ENCODE data around the gene SRRT. TPM values are rescaled to one million over a fixed set of nuclear protein-coding genes. Genes with fewer than 3 reads are reported as not detected.

Gene SRRT
- total RNA-seq, 2 experiments from 2014 or later: 209 to 223 TPM

- Mint-ChIP-seq H3K9me3 (no peaks in the 10 kb centered on the region), H3K4me3 (peak overlapping the region; percentile 99), H3K27me3 (no peaks in the 10 kb centered on the region), H3K36me3 (peaks cover 58% of the 10 kb centered on the region), H3K27ac (peak overlapping the region; percentile 100), H3K4me1 (ENCODE audit: low read depth) (peaks cover 40% of the 10 kb centered on the region)
- DNase-seq: no peak
- intact Hi-C loops (cut with micrococcal nuclease): loop anchor here (2.0 kb wide), 2 partner anchors 21 to 37 kb away; partner anchors contain the start of gene SLC12A9
- CTCF ChIA-PET: interaction anchor here (0.7 kb wide), 1 partner anchor 14 kb away, joined by 3 read pairs; no protein-coding TSS in a partner anchor
- POLR2A ChIA-PET: interaction anchor here (1.3 to 5.3 kb wide), 3 partner anchors 14 to 262 kb away, joined by 6 to 107 read pairs (median 14); partner anchors contain the start of genes MOSPD3, SLC12A9 and UFSP1
These were observed 665 bp upstream of the SRRT start for GRCh38 chr7:100874300-100874576.

GRCh38 chr7:100875356-100875751 is 451 bp downstream of the SRRT start:
- H3K4me1 Mint-ChIP-seq (ENCODE audit: low read depth): peaks cover 47% of the 10 kb centered on the region
- ChIA-PET CTCF (interaction anchor here (0.7 to 2.0 kb wide), 12 partner anchors 13 to 369 kb away, joined by 3 to 17 read pairs (median 3); partner anchors contain the start of genes ACHE, SLC12A9 and UFSP1), POLR2A (interaction anchor here (0.9 to 5.3 kb wide), 9 partner anchors 9 to 289 kb away, joined by 3 to 107 read pairs (median 6); partner anchors contain the start of genes ACHE, FBXO24, MOSPD3 and POP7)
- no peaks in the 10 kb centered on the region for H3K27me3 Mint-ChIP-seq
- no peaks in the 10 kb centered on the region for H3K9me3 Mint-ChIP-seq
- peak; percentile 67 for DNase-seq
- H3K4me3 Mint-ChIP-seq: peak overlapping the region; percentile 99
- intact Hi-C loops (cut with micrococcal nuclease): loop anchor here (1.0 to 5.0 kb wide), 4 partner anchors 14 to 168 kb away; partner anchors contain the start of genes POP7, SLC12A9 and UFSP1
- peak overlapping the region; percentile 100 for H3K27ac Mint-ChIP-seq
- H3K36me3 Mint-ChIP-seq: peaks cover 65% of the 10 kb centered on the region

GRCh38 chr7:100878013-100878412 is 3.1 kb downstream of the SRRT start:
- ChIA-PET POLR2A (interaction anchor here (0.6 to 5.3 kb wide), 2 partner anchors 10 to 1509 kb away, joined by 3 to 107 read pairs; partner anchors contain the start of gene UFSP1), CTCF (interaction anchor here (0.6 to 1.5 kb wide), 7 partner anchors 10 to 437 kb away, joined by 3 to 9 read pairs (median 4); partner anchors contain the start of gene SLC12A9)
- Mint-ChIP-seq H3K4me1 (ENCODE audit: low read depth) (peaks cover 48% of the 10 kb centered on the region), H3K36me3 (peaks cover 74% of the 10 kb centered on the region), H3K4me3 (no peak overlapping the region), H3K27ac (peak overlapping the region; percentile 33), H3K9me3 (no peaks in the 10 kb centered on the region), H3K27me3 (no peaks in the 10 kb centered on the region)
- intact Hi-C loops (cut with micrococcal nuclease): loop anchor here (5.0 kb wide), 1 partner anchor 171 kb away; the partner anchor contains the start of gene POP7
- DNase-seq: no peak

DNA sequence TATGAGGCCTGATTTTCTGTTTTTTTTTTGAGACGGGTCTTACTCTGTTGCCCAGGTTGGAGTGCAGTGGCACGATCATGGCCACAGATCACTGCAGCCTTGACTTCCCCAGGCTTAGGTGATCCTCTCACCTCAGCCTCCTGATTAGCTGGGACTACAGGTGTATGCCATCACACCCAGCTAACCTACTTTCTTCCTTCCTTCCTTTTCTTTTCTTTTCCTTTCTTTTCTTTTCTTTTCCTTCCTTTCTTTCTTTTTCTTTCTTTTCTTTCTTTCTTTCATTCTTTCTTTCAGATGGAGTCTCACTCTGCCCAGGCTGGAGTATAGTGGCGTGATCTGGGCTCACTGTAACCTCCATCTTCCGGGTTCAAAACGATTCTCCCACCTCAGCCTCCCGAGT is 3.8 kb downstream of the SRRT start:
- ChIA-PET CTCF (interaction anchor here (0.6 to 1.2 kb wide), 3 partner anchors 15 to 402 kb away, joined by 3 to 4 read pairs (median 3); no protein-coding TSS in a partner anchor), POLR2A (interaction anchor here (0.6 kb wide), 1 partner anchor 1508 kb away, joined by 3 read pairs; no protein-coding TSS in a partner anchor)
- Mint-ChIP-seq H3K9me3 (no peaks in the 10 kb centered on the region), H3K36me3 (peaks cover 77% of the 10 kb centered on the region), H3K27me3 (no peaks in the 10 kb centered on the region), H3K27ac (no peak overlapping the region), H3K4me3 (no peak overlapping the region), H3K4me1 (ENCODE audit: low read depth) (peaks cover 53% of the 10 kb centered on the region)
- intact Hi-C loops (cut with micrococcal nuclease): loop anchor here (5.0 kb wide), 1 partner anchor 171 kb away; the partner anchor contains the start of gene POP7
- no peak for DNase-seq

GRCh38 chr7:100879685-100880261 is 4.9 kb downstream of the SRRT start:
- H3K27ac Mint-ChIP-seq: no peak overlapping the region

GRCh38 chr7:100880645-100881044 is 5.7 kb downstream of the SRRT start:
- ChIA-PET POLR2A (no interaction called here), CTCF (interaction anchor here (0.6 kb wide), 1 partner anchor 750 kb away, joined by 3 read pairs; no protein-coding TSS in a partner anchor)
- Mint-ChIP-seq H3K4me3 (no peak overlapping the region), H3K27ac (no peak overlapping the region), H3K27me3 (no peaks in the 10 kb centered on the region), H3K36me3 (peaks cover 74% of the 10 kb centered on the region), H3K4me1 (ENCODE audit: low read depth) (peaks cover 49% of the 10 kb centered on the region), H3K9me3 (no peaks in the 10 kb centered on the region)
- DNase-seq: no peak
- intact Hi-C loops (cut with micrococcal nuclease): no loop called here

More at GRCh38 chr7:100879685-100880261, 4.9 kb downstream of the SRRT start:
- no peak for DNase-seq
- ChIA-PET POLR2A (no interaction called here), CTCF (interaction anchor here (0.6 kb wide), 1 partner anchor 749 kb away, joined by 3 read pairs; no protein-coding TSS in a partner anchor)
- intact Hi-C loops (cut with micrococcal nuclease): loop anchor here (5.0 kb wide), 1 partner anchor 172 kb away; the partner anchor contains the start of gene POP7
- no peaks in the 10 kb centered on the region for H3K9me3 Mint-ChIP-seq
- no peak overlapping the region for H3K4me3 Mint-ChIP-seq
- H3K27me3 Mint-ChIP-seq: no peaks in the 10 kb centered on the region
- H3K36me3 Mint-ChIP-seq: peaks cover 76% of the 10 kb centered on the region
- H3K4me1 Mint-ChIP-seq (ENCODE audit: low read depth): peaks cover 47% of the 10 kb centered on the region

DNA sequence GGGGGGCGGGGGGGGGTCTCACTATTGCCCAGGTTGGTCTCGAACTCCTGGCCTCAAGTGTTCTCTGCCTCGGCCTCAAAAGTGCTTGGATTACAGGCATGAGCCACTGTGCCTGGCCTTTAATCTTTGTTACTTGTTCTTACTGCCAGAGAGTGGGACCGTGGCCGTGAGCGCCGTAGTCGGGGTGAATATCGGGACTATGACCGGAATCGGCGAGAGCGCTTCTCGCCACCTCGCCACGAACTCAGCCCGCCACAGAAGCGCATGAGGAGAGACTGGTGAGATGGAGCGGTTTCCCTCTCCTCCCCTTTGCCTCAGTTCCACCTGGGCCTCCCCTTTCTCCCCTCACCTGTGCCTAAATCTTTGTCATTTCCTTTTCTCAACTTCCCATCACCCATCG is 6.2 kb downstream of the SRRT start:
- intact Hi-C loops (cut with micrococcal nuclease): no loop called here
- DNase-seq: no peak
- ChIA-PET CTCF (no interaction called here), POLR2A (no interaction called here)
- Mint-ChIP-seq H3K9me3 (no peaks in the 10 kb centered on the region), H3K36me3 (peaks cover 76% of the 10 kb centered on the region), H3K27me3 (no peaks in the 10 kb centered on the region), H3K27ac (no peak overlapping the region), H3K4me1 (ENCODE audit: low read depth) (peaks cover 52% of the 10 kb centered on the region), H3K4me3 (no peak overlapping the region)

GRCh38 chr7:100882201-100882600 is 7.3 kb downstream of the SRRT start:
- intact Hi-C loops (cut with micrococcal nuclease): no loop called here
- Mint-ChIP-seq H3K27me3 (no peaks in the 10 kb centered on the region), H3K4me3 (no peak overlapping the region), H3K36me3 (peaks cover 80% of the 10 kb centered on the region), H3K27ac (no peak overlapping the region), H3K9me3 (no peaks in the 10 kb centered on the region), H3K4me1 (ENCODE audit: low read depth) (peaks cover 55% of the 10 kb centered on the region)
- POLR2A ChIA-PET: no interaction called here
- no peak for DNase-seq
- CTCF ChIA-PET: no interaction called here

DNA sequence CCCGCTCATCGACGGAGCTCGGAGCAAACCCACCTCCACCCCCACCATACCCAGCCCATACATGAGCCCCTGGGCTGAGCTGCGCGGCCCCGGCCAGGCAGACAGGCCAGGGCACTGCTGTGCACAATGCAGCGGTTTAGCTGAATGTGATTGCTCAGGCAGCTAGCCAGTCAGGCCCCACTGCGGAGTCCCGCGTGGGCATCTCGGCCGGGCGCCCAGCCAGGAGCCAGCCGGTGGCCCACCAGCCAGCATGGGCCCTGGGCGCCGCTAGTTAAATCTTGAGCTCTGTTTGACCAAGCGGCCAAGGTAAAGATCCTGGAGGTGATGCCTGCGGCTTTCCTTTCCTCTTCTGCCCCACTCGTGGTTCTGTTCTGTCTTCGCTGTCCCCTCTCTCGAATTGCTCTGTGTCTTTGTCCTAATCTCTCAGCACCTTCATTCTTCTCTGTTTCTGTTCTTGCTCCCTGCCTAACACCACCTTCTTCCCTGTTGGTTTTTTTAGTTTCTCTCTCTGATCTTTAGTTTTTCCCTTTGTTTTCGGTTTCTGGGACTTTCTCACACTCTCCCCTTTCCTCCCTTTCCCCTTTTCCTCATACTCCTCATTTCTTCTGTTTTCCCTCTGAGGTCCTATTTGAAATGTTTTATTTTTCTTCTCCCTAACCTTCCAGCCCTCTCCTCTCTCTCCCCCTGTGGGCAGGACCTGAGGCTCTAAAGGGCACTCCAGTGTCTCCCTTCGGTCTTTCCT is 8.1 kb downstream of the SRRT start:
- ChIA-PET POLR2A (no interaction called here), CTCF (no interaction called here)
- no peak overlapping the region for H3K4me3 Mint-ChIP-seq
- peak overlapping the region; percentile 47 for H3K27ac Mint-ChIP-seq
- DNase-seq: no peak
- peaks cover 84% of the 10 kb centered on the region for H3K36me3 Mint-ChIP-seq
- no peaks in the 10 kb centered on the region for H3K27me3 Mint-ChIP-seq
- intact Hi-C loops (cut with micrococcal nuclease): no loop called here
- H3K9me3 Mint-ChIP-seq: no peaks in the 10 kb centered on the region
- peaks cover 58% of the 10 kb centered on the region for H3K4me1 Mint-ChIP-seq (ENCODE audit: low read depth)

DNA sequence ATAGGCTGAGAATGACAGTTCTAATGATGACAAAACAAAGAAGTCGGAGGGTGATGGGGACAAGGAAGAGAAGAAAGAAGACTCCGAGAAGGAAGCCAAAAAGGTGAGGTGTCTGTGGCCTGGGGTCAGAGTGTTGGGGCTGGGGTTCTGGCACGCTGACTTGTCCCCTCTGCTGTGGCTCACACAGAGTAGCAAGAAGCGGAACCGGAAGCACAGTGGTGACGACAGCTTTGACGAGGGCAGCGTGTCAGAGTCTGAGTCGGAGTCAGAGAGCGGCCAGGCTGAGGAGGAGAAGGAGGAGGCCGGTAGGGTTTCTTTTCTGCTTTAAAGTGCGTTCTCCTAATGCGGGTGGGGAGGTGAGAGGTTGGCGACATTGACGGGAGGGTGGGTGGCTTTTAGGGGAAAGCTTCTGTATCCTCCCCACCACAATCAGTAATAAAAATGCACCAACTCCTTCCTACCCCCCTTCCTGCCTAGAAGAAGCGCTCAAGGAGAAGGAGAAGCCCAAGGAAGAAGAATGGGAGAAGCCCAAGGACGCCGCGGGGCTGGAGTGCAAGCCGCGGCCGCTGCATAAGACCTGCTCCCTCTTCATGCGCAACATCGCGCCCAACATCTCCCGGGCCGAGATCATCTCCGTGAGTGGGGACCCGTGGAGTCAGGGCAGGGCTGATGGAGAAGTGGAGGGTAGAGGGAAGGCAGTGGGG is 10.0 kb downstream of the SRRT start:
- Mint-ChIP-seq H3K9me3 (no peaks in the 10 kb centered on the region), H3K4me3 (peak overlapping the region; percentile 33), H3K4me1 (ENCODE audit: low read depth) (peaks cover 49% of the 10 kb centered on the region), H3K36me3 (peaks cover 75% of the 10 kb centered on the region), H3K27ac (peak overlapping the region; percentile 66), H3K27me3 (no peaks in the 10 kb centered on the region)
- DNase-seq: peak; percentile 53
- CTCF ChIA-PET: no interaction called here
- POLR2A ChIA-PET: interaction anchor here (6.2 kb wide), 1 partner anchor 9 kb away, joined by 107 read pairs; the partner anchor contains the start of gene SRRT
- intact Hi-C loops (cut with micrococcal nuclease): loop anchor here (5.0 kb wide), 1 partner anchor 287 kb away; no protein-coding TSS in a partner anchor

GRCh38 chr7:100885440-100886141 is 10.7 kb downstream of the SRRT start:
- Mint-ChIP-seq H3K27me3 (no peaks in the 10 kb centered on the region), H3K27ac (peak overlapping the region; percentile 64), H3K36me3 (peaks cover 70% of the 10 kb centered on the region), H3K4me1 (ENCODE audit: low read depth) (peaks cover 52% of the 10 kb centered on the region), H3K4me3 (no peak overlapping the region), H3K9me3 (no peaks in the 10 kb centered on the region)
- CTCF ChIA-PET: no interaction called here
- no peak for DNase-seq
- POLR2A ChIA-PET: interaction anchor here (2.1 to 6.2 kb wide), 2 partner anchors 10 to 33 kb away, joined by 4 to 107 read pairs; partner anchors contain the start of genes SLC12A9 and SRRT
- intact Hi-C loops (cut with micrococcal nuclease): loop anchor here (5.0 kb wide), 1 partner anchor 287 kb away; no protein-coding TSS in a partner anchor
